Glomerular endothelial cell (primary cell): ENCODE results near the gene LOXL3. TPM values are rescaled to one million over a fixed set of nuclear protein-coding genes. Genes with fewer than 3 reads are reported as not detected.
A peak's percentile ranks its signal among the peaks of the same experiment; 100 is the strongest.

Source experiments
- DNase-seq: peaks from one replicate; pipeline ENCODE4 v3.0.0-alpha.2; 2011; ENCODE audit warnings: low read depth, low spot score; ENCODE audit errors: extremely low read depth
- total RNA-seq: library from RNA; depleted of rRNA; stranded (reverse); fragments of >200 nt; gene quantifications from 2 replicates; pipeline ENCODE4 v1.2.3, GENCODE V29; 2015

Gene LOXL3
- total RNA-seq, 1 donor from 2014 or later, result 2.7 TPM

DNA sequence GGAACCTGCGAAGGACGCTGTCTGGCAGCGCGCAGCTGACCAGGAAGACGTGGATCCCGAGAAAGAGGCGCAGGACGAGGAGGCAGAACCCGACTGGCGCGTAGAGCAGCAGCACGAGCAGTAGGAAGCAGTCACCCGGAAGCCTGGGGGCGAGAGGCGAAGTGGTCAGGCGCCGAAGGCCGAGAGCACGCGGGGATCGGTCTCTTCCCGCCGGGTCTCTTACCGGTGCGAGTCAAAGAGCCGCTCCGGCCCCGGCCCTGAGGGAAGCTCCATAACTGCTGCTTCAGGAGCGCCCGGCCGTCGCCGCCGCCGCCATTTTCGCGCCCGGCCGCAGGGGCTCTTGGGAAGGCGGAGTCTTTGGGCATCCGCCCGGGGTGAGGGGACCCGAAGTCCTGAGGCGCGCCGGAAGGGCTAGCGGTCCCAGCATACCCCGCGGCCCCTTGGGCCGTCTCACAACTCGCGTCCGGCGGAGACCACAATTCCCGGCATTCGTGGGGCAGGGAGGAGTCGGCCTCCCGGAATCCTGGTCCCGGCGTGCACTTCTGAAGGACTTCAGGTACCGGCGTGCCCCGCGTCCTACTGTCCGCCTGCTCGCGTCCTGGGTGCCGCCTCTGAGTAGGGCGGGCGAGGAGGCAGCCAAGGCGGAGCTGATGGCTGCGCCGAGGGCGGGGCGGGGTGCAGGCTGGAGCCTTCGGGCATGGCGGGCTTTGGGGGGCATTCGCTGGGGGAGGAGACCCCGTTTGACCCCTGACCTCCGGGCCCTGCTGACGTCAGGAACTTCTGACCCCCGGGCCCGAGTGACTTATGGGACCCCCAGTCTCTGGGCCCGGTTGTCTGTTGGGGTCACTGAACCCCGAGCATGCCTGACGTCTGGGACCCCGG lies 24.1 kb downstream of the LOXL3 start, which contains the start of the genes AUP1 and HTRA2:
TSS of gene AUP1 (minus strand) at position 350 of the 882 bp plus-strand sequence. CDS start at position 273, 77 bp downstream.
TSS of gene HTRA2 (plus strand) at position 577 of the 882 bp plus-strand sequence. CDS start at position 651, 74 bp downstream.
- DNase-seq, result peak; percentile 73

GRCh38 chr2:74528600-74529356 lies 25.0 kb downstream of the LOXL3 start:
- no peak for DNase-seq

DNA sequence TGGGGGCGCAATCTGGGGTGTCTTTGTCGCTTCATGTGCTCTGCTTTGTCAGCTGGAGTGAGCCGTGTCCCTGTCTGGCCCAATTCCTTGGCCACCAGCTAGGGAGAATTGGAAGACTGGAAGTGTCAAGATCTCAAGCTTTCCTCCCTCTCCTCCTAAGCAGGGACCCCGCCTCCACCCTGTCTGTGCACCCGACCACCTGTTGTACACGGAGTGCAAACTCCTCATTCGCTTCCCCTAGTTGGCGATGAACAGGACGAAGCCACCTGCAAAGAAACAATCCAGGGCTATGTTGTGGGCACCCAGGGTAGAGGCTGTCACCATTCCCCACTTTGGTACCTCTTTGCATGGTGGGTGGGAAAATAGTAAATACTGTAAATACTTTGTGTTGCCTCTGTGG lies 26.0 kb downstream of the LOXL3 start:
- no peak for DNase-seq

DNA sequence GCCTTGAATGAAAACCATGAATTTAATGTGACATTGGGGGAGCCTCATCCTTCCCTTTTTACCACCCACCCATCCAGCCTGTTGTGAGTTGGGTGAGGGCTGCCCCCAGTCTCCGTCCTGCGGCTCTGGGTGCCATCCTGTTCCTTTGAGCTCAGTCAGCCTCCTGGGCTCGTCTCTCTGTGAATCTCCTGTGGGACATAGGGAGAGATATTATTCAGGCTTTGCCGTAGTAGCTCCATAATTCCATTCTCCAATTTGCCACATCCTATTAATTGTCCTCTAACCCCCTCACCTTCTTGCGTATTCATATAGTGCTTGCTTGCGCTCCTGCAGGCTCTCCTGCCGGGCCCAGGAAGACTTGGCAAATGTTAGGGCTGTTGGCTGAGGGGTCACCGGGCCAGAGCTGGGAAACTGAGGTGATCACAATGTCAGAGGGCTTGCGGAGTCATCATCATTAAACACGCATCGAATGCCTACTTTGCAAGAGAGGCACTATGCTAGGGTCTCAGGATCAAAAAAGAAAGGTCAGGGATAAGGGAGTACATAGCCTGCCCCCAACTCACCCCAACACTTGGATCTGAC lies 27.0 kb downstream of the LOXL3 start:
- no peak for DNase-seq

DNA sequence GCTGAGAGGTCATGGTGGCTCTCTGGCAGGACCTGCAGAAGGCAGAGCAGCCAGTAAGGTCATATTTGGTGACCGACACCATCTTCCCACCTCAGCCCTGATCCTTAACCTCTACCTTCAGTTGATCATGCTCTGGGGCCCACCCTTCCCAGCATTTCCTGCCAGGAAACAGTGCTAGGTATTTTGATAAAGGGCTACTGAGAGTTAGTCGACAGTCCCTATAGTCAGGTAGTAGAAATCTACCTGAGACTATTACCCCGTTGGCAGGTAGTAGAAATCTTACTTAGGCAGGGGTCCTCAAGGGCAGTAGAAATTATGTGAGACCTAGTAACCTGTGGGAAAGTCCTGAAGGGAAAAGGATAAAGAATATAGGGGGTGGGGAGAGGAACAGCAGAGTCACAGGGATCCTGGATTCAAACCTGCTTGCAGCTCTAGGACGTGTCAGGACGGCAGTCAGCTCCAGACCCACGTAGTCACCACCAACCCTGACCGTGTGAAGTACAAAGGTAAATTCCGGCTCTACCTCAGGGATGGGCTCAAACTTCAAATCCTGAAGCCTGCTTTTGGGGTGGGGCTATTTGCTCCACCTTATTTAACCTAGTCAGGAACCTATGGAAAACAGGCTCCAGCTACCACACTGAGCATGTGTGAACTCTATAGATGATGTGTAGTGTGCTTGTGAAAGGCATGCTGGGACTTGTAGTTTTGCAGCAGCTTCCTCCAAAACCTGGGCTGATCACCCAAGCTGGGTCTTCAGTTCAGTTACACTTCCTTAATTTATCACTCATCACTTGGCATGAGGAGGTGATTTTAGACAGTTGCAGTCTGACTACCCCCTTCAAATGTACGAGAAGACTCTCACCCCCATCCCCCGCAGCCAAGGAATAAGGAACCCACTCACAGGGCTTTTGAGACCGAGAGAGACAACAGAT lies 27.8 kb downstream of the LOXL3 start, which contains the start of gene DQX1:
TSS of gene DQX1 (minus strand) at position 515 of the 932 bp plus-strand sequence. CDS start at position 13, 502 bp downstream.
- no peak for DNase-seq

GRCh38 chr2:74524955-74525716 lies 28.6 kb downstream of the LOXL3 start:
- no peak for DNase-seq

GRCh38 chr2:74524005-74524404 lies 29.7 kb downstream of the LOXL3 start:
- no peak for DNase-seq

- DNase-seq, result no peak
These were observed 31.2 kb downstream of the LOXL3 start for GRCh38 chr2:74522516-74522915.

- DNase-seq, result no peak
These were observed 37.1 kb downstream of the LOXL3 start for GRCh38 chr2:74516650-74517049.

DNA sequence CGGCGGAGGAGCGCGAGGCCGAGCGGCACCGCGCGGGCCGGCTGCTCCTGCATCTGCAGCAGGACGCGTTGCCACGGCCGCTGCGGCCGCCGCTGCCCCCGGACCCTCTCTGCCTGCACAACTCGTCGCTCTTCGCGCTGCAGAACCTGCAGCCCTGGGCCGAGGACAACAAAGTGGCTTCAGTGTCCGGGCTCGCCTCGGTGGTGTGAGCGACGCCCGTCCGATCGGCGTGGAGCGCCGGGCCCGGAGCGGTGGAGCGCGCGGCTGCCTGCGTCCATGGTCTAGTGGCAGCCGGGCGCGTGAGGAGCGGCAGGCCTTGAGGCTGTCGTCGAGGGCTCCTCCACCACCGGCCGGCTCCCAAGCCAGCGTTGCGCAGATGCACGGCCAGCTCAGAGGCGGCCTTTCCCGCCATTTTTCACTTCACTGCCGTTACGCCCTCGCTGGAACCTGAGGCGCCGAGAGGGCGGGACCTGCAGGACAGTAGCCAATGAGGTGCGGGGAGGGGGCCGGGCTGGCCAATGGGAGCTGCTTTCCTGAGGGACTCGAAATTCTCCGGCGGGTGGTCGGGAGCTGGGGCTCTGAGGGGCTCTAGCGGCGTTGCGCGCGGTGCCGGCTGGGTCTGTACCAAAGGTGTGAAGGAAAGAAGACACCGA lies 37.6 kb downstream of the LOXL3 start:
- no peak for DNase-seq

- no peak for DNase-seq
These were observed 38.3 kb downstream of the LOXL3 start for GRCh38 chr2:74515271-74515980.

- no peak for DNase-seq
These were observed 39.1 kb downstream of the LOXL3 start, which contains the start of gene TLX2 for GRCh38 chr2:74514368-74515270. Gene TLX2, plus strand, starts transcription at chr2:74514450. Its CDS starts 357 bp downstream, at chr2:74514807.

GRCh38 chr2:74513605-74514367 lies 40.0 kb downstream of the LOXL3 start:
- DNase-seq, result no peak

- DNase-seq, result no peak
These were observed 40.8 kb downstream of the LOXL3 start for GRCh38 chr2:74512744-74513604.
